Ascending aorta (tissue), 2 donors: Measurements from ENCODE around the gene CELF2. TPM values are rescaled to one million over a fixed set of nuclear protein-coding genes. Genes with fewer than 3 reads are reported as not detected.

Experiments used
- DNase-seq, 2 donors: peaks; one replicate each; pipeline ENCODE4 v3.0.0-alpha.2; 2019; ENCODE audit warnings: low spot score in 2 of 2
- H3K27ac ChIP-seq, 2 donors: fragments of 200-600 bp; sonication (generic); one replicate each; pipeline ENCODE4 v1.5.1; 2016 to 2017; ENCODE audit warnings: mild to moderate bottlenecking in 1 of 2
- H3K27me3 ChIP-seq: fragments of 200-600 bp; sonication (generic); one replicate; pipeline ENCODE4 v1.5.1; 2017
- H3K36me3 ChIP-seq, 2 donors: fragments of 200-600 bp; sonication (generic); one replicate each; pipeline ENCODE4 v1.5.1; 2016
- H3K4me1 ChIP-seq, 2 donors: fragments of 200-600 bp; sonication (generic); one replicate each; pipeline ENCODE4 v1.5.1; 2016 to 2017; ENCODE audit warnings: mild to moderate bottlenecking in 1 of 2
- H3K4me3 ChIP-seq, 2 donors: fragments of 200-600 bp; sonication (generic); one replicate each; pipeline ENCODE4 v1.5.1; 2016 to 2017; ENCODE audit warnings: mild to moderate bottlenecking in 1 of 2
- H3K9me3 ChIP-seq, 2 donors: fragments of 200-600 bp; sonication (generic); one replicate each; pipeline ENCODE4 v1.5.1; 2016
- intact Hi-C: fragments of 100-400 bp; cut with DNase I; formaldehyde crosslinking; loops from one replicate; pipeline ENCODE4 v1.15.1; 2023
- total RNA-seq: library from RNA; depleted of rRNA; stranded (reverse); fragments of >200 nt; gene quantifications from one replicate; pipeline ENCODE4 v1.1.0, GENCODE V29; 2016
- TF ChIP-seq, protein P1 (sequence below), 3 experiments: fragments of 200-600 bp in 2 of 3; fragments of 450-650 bp in 1 of 3; sonication (generic) in 2 of 3; IDR thresholded peaks; one replicate each; pipeline ENCODE4 v1.5.1; 2016 to 2019; ENCODE audit warnings: antibody characterized with exemption in 3 of 3, mild to moderate bottlenecking in 1 of 3, moderate library complexity in 1 of 3

The CELF2 gene
- total RNA-seq, 1 donor from 2014 or later = 26.6 TPM

DNA sequence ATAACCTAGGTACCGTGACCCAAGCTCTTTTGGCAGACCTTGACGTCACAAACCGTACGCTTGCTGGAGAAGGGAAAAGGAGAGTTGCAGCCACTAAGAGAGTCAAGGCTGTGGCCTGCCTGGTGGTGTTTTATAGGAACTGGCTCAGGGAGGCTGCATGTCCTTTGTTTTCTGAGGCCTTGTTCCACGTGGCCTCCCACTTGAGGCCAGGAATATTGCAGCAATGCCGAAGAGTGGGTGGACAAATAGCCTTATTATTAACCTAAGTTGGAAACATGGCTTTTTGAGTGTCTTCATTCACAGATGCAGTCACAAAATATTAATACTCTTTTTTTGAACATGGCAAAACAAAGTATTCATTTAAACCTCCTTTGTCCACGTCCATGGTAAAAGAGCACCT lies 178.0 kb downstream of the CELF2 start:
- H3K4me3 ChIP-seq = no peak overlapping the region
- H3K27ac ChIP-seq = no peak overlapping the region
- no peaks in the 10 kb centered on the region for H3K4me1 ChIP-seq
- TF ChIP-seq, protein P1, sequence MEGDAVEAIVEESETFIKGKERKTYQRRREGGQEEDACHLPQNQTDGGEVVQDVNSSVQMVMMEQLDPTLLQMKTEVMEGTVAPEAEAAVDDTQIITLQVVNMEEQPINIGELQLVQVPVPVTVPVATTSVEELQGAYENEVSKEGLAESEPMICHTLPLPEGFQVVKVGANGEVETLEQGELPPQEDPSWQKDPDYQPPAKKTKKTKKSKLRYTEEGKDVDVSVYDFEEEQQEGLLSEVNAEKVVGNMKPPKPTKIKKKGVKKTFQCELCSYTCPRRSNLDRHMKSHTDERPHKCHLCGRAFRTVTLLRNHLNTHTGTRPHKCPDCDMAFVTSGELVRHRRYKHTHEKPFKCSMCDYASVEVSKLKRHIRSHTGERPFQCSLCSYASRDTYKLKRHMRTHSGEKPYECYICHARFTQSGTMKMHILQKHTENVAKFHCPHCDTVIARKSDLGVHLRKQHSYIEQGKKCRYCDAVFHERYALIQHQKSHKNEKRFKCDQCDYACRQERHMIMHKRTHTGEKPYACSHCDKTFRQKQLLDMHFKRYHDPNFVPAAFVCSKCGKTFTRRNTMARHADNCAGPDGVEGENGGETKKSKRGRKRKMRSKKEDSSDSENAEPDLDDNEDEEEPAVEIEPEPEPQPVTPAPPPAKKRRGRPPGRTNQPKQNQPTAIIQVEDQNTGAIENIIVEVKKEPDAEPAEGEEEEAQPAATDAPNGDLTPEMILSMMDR (IDR thresholded peaks at IDR 0.05) = no peak
- no peak for DNase-seq
- no peaks in the 10 kb centered on the region for H3K36me3 ChIP-seq
- no peaks in the 10 kb centered on the region for H3K9me3 ChIP-seq
- H3K27me3 ChIP-seq = no peaks in the 10 kb centered on the region
- intact Hi-C loops = no loop called here

DNA sequence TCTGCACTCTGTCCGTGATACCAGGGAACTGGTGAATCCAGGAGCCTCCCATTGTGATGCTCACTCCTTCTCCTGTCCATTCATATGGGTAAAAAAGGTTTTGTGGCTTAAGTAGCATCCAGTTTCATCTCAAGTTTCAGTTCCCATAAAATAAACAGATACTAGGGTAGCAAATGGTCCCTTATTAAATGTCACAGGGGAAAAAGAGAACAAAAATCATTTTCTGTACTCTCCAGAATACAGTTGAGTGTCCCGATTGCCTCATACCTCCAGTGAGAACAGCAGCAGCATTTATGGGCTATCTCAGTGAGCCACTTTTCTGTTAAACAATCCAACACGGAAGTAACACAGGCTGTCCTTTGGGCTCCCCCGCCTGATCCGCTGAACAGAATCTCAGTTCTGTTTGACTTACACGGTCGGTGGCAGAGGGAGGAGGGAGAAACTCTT lies 179.6 kb downstream of the CELF2 start:
- TF ChIP-seq, protein P1 (IDR thresholded peaks at IDR 0.05) = no peak
- H3K27ac ChIP-seq = no peak overlapping the region
- no peaks in the 10 kb centered on the region for H3K36me3 ChIP-seq
- no peaks in the 10 kb centered on the region for H3K9me3 ChIP-seq
- intact Hi-C loops = no loop called here
- no peaks in the 10 kb centered on the region for H3K27me3 ChIP-seq
- DNase-seq = no peak
- no peak overlapping the region for H3K4me3 ChIP-seq
- no peaks in the 10 kb centered on the region for H3K4me1 ChIP-seq

DNA sequence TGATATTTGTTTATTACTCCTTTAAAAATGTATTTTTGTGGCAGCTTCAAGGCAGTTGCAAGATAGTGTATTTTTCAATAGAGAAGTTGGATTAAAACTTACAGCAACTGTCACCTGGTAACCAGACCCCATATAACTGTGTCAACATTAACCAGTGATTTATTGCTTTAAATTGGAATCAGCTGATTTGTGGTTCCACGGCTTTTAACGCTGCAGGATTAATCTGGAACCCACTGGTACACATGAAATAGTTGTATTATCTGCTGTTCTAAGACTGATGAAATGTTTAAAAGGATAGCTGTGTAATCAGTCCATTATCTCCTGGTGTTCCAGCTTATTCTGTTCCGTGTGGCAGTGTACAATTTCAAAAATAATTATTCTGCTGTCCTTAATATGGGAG lies 180.2 kb downstream of the CELF2 start:
- Histone ChIP-seq H3K27me3 (no peaks in the 10 kb centered on the region), H3K27ac (no peak overlapping the region), H3K9me3 (no peaks in the 10 kb centered on the region), H3K4me1 (no peaks in the 10 kb centered on the region), H3K4me3 (no peak overlapping the region), H3K36me3 (no peaks in the 10 kb centered on the region)
- intact Hi-C loops = no loop called here
- no peak for DNase-seq
- TF ChIP-seq, protein P1 (IDR thresholded peaks at IDR 0.05) = no peak

DNA sequence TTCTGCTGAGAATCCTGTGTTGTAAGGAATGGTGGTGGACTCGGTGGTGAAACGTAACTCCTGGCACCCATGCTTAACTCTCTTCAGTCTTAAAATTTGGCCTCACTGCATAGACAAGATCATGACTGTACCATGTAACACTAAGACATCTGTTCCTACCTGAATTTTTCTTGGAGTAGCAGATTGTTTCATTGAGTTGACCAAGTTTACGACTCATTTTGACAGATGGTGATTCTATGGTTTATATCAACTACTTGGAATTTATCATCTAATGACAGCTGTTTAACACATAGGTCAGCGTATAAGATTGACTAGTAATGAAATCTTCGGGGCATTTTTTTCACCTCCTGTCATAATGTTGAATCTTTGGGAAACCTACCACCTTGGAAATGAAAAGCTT lies 184.2 kb downstream of the CELF2 start:
- Histone ChIP-seq H3K9me3 (no peaks in the 10 kb centered on the region), H3K36me3 (no peaks in the 10 kb centered on the region), H3K27me3 (no peaks in the 10 kb centered on the region), H3K4me1 (no peaks in the 10 kb centered on the region), H3K4me3 (no peak overlapping the region), H3K27ac (no peak overlapping the region)
- intact Hi-C loops = no loop called here
- TF ChIP-seq, protein P1 (IDR thresholded peaks at IDR 0.05) = no peak
- no peak for DNase-seq

DNA sequence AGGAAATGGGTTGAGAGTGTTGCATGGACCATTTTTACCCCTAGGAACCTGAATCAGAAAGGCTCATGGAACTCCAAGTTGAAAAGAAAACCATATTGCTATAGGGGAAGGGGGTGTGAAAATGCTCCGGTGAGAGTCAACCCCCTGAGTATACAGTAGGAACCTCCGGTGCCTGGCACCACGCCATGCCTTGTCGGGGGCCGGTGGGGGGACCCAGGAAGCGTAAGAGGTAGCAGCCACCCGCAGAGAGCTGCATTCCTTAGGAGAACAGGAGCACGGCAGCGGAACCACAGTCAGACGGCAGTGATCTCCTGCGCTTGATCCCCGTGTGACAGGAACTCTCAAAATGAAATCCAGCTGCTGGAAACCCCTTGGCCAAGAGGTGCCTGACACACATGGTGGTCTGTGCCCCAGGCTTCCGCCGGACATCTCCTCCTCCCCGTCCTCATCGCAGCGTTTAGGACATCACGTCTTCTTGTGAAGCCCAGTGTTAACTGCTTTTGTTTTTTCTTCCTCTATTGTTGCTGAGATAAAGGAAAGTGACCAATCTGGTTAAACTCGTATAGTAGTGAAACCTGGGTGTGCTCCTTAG lies 186.8 kb downstream of the CELF2 start:
- H3K4me1 ChIP-seq = no peaks in the 10 kb centered on the region
- H3K9me3 ChIP-seq = no peaks in the 10 kb centered on the region
- no peak overlapping the region for H3K4me3 ChIP-seq
- no peaks in the 10 kb centered on the region for H3K36me3 ChIP-seq
- intact Hi-C loops = no loop called here
- TF ChIP-seq, protein P1 (IDR thresholded peaks at IDR 0.05) = no peak
- no peak for DNase-seq
- H3K27me3 ChIP-seq = no peaks in the 10 kb centered on the region
- no peak overlapping the region for H3K27ac ChIP-seq
